Cerebellar cortex (tissue), 1 donor: ENCODE results near the gene GALNTL6.

Experiments
- DNase-seq: peaks from one replicate; pipeline ENCODE4 v3.0.0-alpha.2; 2015; ENCODE audit warnings: low spot score

Gene GALNTL6

DNA sequence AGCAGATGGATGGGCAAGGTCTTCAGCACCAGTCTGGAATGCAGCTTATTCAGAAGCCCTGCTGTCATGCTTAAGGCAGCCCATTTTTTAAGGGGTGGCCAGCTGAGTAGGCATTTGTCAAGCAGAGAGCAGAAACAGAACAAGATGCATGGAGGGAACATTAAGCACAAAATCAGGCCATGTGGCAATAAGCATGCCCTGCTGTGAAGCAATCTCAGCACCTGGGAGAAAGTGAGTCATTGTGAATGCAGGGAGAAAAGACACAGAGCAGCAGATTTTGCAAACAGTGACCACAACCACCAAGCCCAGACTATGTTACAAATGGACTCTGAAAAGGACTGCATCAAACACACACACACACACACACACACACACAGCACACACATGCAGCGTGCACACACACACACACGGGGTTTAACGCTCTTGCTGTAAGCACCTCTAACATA, 1261.3 kb downstream of the GALNTL6 start:
- DNase-seq: peak; percentile 98

DNA sequence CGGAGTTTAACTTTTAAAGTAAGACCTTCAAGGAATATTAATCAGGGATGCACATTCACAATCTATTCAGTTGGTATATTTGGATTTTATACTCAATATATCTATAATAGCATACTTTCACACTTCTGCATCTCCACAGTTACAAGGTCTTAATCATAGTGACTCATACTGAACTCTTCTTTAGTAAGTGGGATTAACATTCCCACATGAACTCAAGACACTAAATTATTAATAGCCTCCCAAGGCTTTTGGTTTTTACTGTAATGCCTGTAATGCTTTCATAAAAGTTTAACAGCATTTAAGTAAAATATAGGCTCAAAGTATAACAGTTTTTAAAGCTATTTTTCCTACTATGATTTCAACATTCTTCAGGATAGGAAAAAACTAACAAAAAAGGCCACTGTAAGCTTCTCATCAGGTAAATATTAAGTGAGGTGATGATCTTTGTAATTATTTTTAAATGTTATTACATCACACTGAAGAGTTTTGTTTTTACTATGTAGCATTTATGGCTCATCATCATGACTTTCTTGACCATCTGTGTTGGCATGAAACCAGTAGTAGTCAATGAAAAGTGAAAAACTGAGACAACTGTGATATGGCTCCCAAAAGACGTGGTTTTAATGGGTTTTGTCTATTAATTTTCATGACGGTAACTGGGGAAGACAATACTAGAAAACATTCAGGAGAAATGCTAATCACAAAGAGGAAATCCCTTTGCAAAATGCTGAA, 1263.9 kb downstream of the GALNTL6 start:
- DNase-seq: peak; percentile 35

DNA sequence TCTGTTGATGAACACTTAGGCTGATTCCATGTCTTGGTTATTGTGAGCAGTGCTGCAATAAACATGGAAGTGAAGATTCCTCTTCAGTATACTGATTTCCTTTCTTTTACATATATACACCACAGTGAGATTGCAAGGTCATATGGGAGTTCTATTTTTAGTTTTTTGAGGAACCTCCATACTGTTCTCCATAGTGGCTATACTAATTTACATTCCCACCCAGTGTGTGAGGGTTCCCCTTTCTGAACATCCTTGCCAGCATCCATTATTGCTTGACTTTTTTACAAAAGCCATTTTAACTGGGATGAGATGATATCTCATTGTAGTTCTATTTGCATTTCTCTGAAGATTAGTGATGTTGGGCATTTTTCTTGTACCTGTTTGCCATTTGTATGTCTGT, 1274.9 kb downstream of the GALNTL6 start:
- DNase-seq: no peak
